HL-60 (cell line): ENCODE results near the gene FUT7.

Source experiments
- DNase-seq, 2 experiments: peaks; one replicate each; pipeline ENCODE4 v3.0.0-alpha.2; 2010 to 2020; ENCODE audit warnings: low read depth in 1 of 2, low spot score in 1 of 2
- H3K27ac ChIP-seq: fragments of 250-450 bp; sonication (Bioruptor Pico); replicated peaks from 2 replicates; pipeline ENCODE4 v1.5.1; 2020; ENCODE audit warnings: mild to moderate bottlenecking, moderate library complexity
- H3K27me3 ChIP-seq: fragments of 250-450 bp; sonication (Bioruptor Pico); 2 replicates; pipeline ENCODE4 v1.5.1; 2021; ENCODE audit warnings: mild to moderate bottlenecking, moderate library complexity; ENCODE audit not compliant: insufficient read depth, poor library complexity, severe bottlenecking
- H3K4me3 ChIP-seq: replicated peaks from 2 replicates; pipeline ENCODE4 v1.5.1; 2011; ENCODE audit warnings: mild to moderate bottlenecking, control low read depth, low read length; ENCODE audit not compliant: insufficient read depth
- GABPA ChIP-seq: IDR thresholded peaks from 2 replicates; pipeline ENCODE4 v1.6.1; 2012; ENCODE audit warnings: low read depth
- POLR2AphosphoS5 ChIP-seq: IDR thresholded peaks from 2 replicates; pipeline ENCODE4 v1.6.1; 2012; ENCODE audit warnings: low read depth
- SPI1 ChIP-seq: IDR thresholded peaks from 2 replicates; pipeline ENCODE4 v1.6.1; 2012; ENCODE audit warnings: low read depth, mild to moderate bottlenecking, borderline replicate concordance
- TF ChIP-seq, protein P1 (sequence below): IDR thresholded peaks from 2 replicates; pipeline ENCODE4 v1.6.1; 2012; ENCODE audit warnings: low read depth; ENCODE audit not compliant: insufficient replicate concordance
- TF ChIP-seq, protein P2 (sequence below): IDR thresholded peaks from one replicate; pipeline ENCODE4 v1.5.1; 2011; ENCODE audit warnings: low read length, control low read depth, inconsistent platforms; ENCODE audit not compliant: insufficient read depth

The FUT7 gene

DNA sequence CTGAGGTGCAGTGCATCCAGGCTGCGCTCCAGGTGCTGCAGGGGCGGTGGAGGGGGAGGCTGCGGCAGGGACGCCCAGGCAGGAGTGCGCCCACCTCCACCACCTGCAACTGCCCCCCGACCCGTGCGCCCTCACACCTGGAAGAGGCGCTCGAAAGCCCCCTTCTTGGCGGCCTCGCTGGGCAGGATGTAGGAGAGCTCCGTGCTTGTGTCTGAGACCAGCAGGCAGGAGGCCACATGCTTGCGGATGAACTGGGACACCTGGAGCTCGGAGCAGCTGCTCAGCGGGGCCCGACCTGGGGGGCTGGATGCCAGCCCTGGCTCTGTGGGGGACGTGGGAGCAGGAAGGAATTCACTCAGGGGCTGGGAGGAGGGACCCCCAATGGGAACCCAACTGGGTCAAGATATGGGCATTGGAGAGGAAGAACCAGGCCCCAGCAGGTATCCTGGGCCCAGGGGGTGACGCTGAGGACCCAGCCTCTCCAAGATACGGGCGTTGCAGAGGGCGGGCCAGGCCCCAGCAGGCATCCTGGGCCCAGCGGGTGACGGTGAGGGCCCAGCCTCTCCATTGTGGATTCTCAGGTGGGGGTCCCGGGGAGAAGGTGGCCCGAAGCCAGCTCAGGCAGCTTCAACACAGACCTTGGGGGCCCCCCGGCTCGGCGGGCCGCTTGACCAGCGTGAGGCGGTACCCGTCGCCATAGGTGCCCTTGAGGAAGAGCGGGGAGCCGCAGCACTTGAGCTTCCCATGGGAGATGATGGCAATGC, 16.9 kb downstream of the FUT7 start:
- TF ChIP-seq SPI1 (no peak), GABPA (no peak), POLR2AphosphoS5 (no peak)
- TF ChIP-seq, protein P1, sequence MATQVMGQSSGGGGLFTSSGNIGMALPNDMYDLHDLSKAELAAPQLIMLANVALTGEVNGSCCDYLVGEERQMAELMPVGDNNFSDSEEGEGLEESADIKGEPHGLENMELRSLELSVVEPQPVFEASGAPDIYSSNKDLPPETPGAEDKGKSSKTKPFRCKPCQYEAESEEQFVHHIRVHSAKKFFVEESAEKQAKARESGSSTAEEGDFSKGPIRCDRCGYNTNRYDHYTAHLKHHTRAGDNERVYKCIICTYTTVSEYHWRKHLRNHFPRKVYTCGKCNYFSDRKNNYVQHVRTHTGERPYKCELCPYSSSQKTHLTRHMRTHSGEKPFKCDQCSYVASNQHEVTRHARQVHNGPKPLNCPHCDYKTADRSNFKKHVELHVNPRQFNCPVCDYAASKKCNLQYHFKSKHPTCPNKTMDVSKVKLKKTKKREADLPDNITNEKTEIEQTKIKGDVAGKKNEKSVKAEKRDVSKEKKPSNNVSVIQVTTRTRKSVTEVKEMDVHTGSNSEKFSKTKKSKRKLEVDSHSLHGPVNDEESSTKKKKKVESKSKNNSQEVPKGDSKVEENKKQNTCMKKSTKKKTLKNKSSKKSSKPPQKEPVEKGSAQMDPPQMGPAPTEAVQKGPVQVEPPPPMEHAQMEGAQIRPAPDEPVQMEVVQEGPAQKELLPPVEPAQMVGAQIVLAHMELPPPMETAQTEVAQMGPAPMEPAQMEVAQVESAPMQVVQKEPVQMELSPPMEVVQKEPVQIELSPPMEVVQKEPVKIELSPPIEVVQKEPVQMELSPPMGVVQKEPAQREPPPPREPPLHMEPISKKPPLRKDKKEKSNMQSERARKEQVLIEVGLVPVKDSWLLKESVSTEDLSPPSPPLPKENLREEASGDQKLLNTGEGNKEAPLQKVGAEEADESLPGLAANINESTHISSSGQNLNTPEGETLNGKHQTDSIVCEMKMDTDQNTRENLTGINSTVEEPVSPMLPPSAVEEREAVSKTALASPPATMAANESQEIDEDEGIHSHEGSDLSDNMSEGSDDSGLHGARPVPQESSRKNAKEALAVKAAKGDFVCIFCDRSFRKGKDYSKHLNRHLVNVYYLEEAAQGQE = no peak
- TF ChIP-seq, protein P2, sequence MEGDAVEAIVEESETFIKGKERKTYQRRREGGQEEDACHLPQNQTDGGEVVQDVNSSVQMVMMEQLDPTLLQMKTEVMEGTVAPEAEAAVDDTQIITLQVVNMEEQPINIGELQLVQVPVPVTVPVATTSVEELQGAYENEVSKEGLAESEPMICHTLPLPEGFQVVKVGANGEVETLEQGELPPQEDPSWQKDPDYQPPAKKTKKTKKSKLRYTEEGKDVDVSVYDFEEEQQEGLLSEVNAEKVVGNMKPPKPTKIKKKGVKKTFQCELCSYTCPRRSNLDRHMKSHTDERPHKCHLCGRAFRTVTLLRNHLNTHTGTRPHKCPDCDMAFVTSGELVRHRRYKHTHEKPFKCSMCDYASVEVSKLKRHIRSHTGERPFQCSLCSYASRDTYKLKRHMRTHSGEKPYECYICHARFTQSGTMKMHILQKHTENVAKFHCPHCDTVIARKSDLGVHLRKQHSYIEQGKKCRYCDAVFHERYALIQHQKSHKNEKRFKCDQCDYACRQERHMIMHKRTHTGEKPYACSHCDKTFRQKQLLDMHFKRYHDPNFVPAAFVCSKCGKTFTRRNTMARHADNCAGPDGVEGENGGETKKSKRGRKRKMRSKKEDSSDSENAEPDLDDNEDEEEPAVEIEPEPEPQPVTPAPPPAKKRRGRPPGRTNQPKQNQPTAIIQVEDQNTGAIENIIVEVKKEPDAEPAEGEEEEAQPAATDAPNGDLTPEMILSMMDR = no peak
- no peak overlapping the region for H3K27ac ChIP-seq
- DNase-seq = no peak
- no peak overlapping the region for H3K4me3 ChIP-seq
- H3K27me3 ChIP-seq = no peaks in the 10 kb centered on the region

DNA sequence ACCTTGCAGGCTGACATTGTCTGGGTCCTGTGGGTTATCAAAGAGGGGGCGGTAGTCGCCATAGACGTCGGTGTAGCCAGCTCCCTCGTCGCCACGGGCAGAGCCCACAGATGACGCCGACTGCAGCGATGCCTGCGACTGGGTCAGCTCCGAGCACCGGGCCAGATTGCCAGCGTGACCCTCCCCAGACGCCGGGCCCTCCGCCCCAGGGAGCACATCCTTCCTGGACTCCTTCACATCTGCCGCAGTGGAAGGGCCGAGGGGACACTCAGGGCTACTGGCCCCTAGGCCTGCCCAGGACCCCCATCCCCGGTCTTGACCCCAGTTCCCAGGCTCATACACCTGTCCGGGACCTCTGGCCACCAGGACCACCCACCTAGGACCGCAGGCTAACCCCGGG, 17.7 kb downstream of the FUT7 start:
- TF ChIP-seq, protein P2 = no peak
- no peak for TF ChIP-seq GABPA
- no peak for TF ChIP-seq POLR2AphosphoS5
- TF ChIP-seq, protein P1 = no peak
- no peak for TF ChIP-seq SPI1
- no peak overlapping the region for H3K4me3 ChIP-seq
- no peak for DNase-seq
- no peak overlapping the region for H3K27ac ChIP-seq
- H3K27me3 ChIP-seq = no peaks in the 10 kb centered on the region

DNA sequence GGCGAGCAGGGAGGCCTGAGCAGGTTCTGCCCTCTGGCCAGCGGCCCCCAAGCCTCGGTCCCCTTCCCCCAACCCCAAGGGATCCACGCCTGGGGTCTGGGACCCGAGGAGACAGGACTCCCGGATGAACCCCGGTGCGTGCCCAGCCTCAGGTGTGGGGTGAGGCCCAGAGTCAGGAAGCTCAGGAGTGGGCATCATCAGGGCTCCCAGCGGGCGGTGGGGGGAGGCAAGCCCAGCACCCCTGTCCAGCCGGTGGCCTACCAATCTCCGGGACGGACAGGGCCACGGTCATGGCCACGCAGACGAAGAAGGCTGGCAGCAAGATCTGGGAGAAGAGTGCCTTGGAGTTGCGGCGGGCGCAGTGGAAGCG, 18.3 kb downstream of the FUT7 start:
- TF ChIP-seq POLR2AphosphoS5 = no peak
- TF ChIP-seq, protein P2 = no peak
- no peak for TF ChIP-seq GABPA
- TF ChIP-seq, protein P1 = no peak
- no peak for TF ChIP-seq SPI1
- no peak for DNase-seq
- Histone ChIP-seq H3K27ac (no peak overlapping the region), H3K4me3 (no peak overlapping the region), H3K27me3 (no peaks in the 10 kb centered on the region)
